Endometrium (tissue), 2 donors: ENCODE measurements around the gene NOL9.
"Not testable (repeated sequence)": the region's sequence is repeated elsewhere in the genome, so short reads cannot be mapped to it uniquely, and the experiment has no call there.

ENCODE experiments used
- FAIRE-seq: peaks from 2 replicates; lab custom pipeline; 2012; peaks lifted over from hg19 to GRCh38; lab: Jason Lieb, UNC
- donor health status: control.
- donor health status: control.

NOL9 gene

GRCh38 chr1:6503884-6504602 lies 50.3 kb downstream of the NOL9 start:
- no peak for FAIRE-seq

DNA sequence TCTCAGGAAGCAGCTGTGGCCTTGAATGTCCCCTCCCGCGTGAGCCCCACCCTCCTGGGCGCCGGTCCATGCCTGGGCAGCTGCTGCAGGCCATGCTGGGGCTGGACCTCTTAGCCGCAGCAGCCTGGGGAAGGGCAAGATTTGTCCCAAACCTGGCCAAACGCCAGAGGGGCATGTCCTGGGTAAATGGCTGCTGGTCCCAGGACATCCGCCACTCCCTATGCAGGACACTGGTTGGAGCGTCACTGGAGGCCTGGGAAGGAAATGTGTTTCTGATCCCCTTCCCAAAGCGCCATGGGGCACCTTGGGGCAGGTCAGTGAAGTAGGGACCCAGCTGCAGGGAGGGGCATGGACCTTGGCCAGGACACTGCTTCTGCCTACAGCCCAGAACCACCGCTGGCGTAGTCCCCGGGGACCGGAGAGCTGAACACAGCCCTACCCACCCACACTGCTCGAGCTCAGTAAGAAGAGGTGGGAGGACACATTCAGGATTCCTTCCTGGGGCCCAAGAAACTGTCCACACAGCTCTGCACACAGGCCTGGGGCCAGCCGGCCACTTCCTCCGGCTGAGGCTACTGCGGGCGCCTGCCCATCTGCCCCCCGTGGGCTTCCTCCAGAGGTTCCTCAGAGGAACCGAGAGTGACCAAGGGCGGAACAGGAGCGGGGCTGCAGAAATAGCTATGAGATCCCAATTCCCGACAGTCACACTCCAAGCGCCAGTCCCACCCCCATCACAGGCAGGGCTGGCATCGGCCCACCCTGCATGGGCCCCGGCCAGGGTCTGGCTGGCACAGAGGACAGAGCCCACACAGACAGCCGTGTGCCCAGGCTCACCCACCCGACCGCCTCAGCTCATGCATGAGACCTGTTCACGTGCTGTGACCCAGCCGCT lies 52.1 kb downstream of the NOL9 start:
- FAIRE-seq = no peak

- FAIRE-seq = no peak
These were observed 53.0 kb downstream of the NOL9 start for GRCh38 chr1:6501279-6501813.

DNA sequence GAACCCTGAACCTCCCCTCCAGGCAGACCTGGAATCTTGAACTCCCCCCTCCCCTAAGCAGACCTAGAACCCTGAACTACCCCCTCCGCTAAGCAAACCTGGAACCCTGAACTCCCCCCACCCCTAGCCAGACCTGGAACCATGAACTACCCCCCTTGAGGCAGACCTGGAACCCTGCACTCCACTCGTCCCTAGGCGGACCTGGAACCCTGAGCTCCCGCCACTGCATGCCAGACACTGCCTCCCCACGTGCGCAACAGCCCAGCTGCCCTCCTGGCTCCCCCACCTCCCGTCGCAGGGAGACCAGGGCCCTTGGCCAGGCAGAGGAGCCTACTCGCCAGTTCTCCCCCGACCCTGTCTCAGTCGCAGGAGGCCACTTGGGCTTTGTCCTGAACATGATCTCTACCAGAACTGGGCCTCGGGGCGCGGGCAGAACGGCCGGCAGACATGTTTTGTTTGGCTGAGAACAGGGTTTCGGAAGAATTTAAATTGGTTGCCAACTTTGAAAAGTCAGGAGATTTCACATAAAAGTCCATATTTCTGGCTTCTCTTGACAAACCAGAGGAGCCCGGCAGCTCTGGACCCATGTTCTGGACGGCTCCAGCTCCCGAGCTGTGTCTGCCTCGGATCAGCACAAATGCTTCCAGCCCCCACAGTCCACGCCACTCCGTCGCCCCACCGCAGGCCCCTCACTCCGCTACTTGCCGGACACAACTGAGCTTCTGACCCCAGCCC lies 53.6 kb downstream of the NOL9 start:
- FAIRE-seq = no peak

DNA sequence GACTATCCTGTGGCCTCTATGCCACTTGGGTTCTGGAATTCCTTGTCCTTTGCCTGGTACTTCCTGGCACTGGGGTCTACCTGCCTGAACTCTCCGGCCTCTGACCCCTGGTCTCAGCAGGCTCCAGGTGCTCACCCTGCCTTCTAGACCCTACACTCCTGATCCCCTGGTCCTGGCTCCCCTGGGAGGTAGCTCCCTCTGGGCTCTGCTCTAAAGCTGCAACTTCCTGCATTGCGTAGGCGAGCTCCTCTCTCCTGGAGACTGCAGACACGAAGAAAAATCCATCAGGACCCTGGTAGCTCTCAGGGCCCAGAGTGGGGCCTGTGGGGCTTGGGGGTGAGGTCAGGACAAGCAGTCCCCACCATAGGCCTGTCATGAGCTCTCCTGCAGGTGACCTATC lies 55.0 kb downstream of the NOL9 start:
- FAIRE-seq = no peak

GRCh38 chr1:6498576-6499111 lies 55.7 kb downstream of the NOL9 start:
- no peak for FAIRE-seq

DNA sequence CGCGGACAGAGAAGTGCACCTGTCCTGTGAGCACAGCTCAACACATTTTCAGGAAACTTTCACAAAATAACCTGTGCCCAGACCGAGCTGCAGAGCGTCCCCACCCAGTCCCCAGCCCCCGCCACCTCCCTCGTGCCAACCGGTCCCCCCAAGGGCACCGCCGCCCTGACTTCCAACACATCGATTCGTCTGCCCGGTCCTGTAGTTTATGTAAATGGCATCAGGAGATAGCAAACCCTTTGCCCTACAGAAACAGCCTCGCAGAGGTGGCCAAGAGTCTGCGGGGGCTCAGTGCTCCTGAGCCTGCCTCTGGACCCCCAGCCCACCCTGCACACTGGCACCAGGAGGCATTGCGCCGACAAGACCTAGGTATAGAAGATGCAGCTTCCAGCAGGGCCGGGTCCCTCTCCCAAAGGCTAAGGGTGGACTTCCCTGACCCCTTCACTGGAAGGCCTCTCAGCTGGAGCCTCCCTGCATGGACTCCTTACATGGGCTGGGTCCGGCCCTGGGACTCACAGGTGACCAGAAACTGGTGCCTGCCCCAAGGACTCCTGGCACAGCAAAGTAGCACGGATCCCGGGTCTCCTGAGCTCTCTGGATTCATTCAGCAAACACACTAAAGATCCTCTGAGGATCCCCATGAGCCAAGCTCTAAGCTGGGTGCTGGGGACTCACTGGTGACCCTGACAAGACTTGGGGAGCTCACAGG lies 56.3 kb downstream of the NOL9 start:
- no peak for FAIRE-seq

DNA sequence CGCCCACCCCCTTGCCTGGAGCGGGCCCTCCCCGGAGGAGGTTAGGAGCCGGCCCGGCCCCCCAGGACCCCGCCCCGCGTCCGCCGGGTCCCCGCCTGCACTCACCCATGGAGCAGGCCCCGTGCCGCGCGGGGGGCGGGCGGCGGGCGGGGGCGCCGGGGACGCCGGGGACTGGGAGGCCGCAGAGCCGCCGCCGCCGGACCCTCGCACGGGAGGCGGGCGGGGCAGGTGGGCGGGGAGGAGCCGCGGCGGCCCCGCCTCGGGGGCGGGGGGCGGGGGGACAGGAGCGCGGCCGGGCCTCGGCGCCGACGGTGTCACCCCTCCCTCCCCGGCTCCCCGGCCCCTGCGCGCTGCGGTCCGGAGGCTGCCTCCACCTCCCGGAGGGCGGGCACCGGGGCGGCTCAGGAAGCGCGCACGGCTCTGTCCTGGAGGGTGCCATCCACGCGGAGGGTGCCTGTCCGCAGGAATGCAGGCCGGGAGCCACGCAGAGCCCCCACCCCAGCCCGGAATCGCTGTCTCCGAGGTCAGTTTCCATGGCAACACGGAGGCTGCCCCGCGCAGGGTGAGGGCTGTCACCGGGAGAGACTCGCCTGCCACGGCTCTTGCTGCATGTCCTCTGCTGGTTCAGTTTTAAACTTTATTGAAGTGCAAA lies 57.0 kb downstream of the NOL9 start:
- FAIRE-seq = no peak

DNA sequence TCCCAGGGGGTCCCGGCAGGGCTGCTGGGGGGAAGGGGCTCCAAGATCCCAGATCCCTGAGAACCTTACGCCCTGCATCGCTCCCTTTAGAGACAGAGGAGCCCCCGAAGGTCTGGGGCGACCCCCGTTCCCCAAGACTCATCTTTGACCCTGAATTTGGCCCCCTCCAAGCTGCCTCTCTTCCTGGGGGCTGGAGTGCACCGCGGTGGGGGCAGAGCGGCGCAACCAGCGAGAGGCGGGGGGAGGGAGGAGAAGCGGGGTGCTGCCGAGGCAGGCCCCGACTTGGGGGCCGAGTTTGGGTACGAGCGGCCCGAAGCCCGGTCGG lies 57.5 kb downstream of the NOL9 start:
- no peak for FAIRE-seq

DNA sequence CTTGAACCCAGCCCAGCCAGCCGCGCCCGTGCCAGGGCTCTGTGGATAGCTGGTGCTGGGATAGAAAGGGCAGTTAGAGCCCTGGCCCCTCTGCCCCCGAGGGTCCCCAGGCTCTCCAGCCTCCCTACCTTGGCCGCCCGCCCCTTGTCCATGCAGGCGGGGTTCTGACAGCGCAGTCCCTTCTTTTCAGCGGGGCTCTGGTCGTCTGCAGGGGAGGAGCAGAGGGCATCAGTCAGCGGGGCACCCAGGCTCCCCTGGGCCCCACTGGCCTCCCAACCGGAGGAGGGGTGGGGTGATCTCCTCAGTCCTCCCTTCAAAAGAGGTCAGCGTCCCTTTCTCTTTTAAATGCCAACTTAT lies 58.0 kb downstream of the NOL9 start:
- no peak for FAIRE-seq

DNA sequence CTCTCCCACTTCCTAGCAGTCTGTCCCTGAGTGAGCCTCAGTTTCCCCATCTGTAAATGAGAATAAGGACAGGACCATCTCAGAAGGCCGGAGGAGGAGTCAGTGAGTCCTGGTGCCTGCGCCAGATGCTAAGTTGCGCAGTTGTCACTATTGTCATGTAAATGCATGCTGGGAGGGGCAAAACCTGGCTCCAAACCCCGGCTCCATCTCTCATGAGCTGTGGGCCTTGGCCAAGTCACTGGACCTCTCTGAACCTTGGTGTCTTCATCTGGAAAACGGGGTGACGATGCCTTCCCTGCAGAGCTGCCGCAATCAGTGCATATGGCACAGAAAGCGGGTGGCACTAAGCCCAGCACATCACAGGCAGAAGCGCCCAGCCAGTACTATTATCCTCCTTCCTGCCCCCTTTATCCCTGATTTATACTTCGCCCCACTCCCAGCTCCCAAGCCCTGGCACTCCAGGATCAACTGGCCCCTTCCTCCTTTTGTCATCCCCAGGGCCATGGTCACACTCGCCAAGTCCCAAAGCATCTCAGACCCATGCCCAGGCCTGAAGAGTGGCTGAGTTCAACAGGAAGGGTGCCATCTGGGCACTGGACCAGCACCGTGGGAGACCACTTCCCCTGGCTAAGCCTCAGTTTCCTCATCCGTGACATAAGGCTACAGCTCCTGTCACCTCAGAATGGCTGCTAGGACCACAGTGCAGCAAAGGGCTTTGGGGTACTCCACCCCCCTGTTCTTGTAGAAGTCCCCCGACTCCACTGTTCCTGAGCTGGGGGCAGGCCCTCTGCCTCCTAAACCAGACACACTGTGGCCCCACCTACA lies 58.6 kb downstream of the NOL9 start:
- no peak for FAIRE-seq

DNA sequence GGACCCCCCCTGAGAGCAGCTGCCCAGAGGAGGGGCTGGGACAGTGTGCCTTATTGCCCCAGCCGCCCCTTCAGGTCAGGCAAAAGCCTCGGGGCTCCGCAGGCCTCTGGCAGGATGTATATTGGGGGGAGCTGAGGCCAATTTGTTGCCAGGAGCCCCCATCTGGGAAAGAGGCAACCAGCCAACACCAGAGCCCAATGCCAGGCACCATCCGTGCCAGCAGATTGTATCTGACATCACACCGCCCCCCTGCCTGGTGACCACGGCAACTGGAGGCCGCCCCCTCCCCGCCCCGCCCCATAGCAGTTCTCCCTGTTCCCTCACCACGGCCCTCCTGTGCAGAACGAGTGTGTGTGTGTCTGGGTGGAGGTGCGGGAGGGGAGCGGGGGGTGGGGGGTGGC lies 59.3 kb downstream of the NOL9 start:
- FAIRE-seq = no peak

DNA sequence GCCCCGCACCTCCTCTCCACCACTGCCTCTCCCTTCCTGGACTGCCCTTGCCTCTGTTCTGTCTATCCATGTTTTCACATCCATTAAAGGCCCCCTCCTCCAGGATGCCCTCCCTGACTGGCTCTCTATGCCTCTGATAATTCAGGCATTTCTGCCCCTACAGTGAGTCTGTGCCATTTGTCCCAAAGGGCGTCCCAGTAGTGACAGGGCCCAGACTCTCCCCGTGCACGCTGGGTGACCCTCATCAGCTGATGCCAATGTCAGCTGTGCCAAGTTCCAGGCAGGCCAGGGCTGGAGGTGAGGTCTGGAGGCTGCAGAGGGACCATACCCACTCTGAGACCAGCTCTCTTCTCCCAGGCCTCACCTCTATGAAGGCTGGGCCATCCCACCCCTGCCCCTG lies 59.7 kb downstream of the NOL9 start:
- no peak for FAIRE-seq

DNA sequence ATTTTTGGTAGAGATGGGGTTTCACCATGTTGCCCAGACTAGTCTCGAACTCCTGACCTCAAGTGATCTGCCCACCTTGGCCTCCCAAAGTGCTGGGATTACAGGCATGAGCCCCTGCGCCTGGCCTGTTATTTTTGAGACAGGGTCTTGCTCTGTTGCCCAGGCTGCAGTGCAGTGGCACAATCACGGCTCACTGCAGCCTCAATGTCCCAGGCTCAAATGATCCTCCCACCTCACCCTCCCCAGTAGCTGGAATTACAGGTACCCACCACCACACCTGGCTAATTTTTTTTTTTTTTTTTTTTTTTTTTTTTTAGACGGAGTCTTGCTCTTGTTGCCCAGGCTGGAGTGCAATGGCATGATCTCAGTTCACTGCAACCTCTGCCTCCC lies 60.5 kb downstream of the NOL9 start:
- FAIRE-seq = not testable (repeated sequence)

- no peak for FAIRE-seq
These were observed 62.3 kb downstream of the NOL9 start for GRCh38 chr1:6491966-6492365.

DNA sequence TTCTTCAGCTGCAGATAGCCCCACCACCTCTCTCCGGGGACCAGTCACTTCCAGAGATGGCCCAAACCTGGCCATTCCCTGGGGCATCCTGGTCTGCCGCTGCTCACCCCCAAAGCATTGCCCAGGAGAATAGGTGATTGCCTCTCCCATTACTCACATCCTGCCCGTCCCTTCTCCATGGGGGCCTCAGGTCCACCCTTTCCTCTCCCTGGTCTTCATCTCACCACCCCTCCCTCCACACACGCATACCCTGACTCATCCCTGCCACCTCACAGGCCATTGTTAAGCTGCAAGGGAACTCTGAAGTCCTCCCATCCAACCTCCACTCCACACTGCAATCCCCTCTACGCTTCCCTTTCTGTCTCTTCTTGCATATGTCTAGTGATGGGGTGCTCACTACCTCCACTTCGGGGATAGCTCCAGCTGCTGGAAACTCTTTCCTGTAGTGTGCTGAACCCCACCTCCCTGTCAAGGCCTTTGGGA lies 62.8 kb downstream of the NOL9 start, which contains the start of gene PLEKHG5:
PLEKHG5 (minus strand) TSS at position 188 of the 483 bp plus-strand sequence. CDS start 14,096 bp downstream, outside the sequence.
- no peak for FAIRE-seq

DNA sequence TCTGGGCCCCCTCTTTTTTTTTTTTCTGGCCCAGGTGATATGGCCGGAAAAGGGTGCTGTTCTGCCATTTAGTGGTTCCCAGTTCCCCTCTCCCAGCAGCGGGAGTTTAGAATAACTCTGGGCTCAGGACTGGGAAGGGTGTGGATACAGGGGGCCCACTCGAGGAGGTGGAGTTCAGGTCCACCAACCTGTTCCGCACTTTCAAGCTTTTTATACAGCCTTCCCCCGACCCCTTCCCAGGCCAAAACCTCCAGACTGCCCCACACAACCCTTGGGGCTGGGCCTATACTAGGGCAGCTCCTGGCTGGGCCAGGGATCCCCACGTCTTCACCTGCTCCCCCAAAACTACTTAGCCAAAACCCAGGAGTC lies 63.2 kb downstream of the NOL9 start:
- FAIRE-seq = no peak

DNA sequence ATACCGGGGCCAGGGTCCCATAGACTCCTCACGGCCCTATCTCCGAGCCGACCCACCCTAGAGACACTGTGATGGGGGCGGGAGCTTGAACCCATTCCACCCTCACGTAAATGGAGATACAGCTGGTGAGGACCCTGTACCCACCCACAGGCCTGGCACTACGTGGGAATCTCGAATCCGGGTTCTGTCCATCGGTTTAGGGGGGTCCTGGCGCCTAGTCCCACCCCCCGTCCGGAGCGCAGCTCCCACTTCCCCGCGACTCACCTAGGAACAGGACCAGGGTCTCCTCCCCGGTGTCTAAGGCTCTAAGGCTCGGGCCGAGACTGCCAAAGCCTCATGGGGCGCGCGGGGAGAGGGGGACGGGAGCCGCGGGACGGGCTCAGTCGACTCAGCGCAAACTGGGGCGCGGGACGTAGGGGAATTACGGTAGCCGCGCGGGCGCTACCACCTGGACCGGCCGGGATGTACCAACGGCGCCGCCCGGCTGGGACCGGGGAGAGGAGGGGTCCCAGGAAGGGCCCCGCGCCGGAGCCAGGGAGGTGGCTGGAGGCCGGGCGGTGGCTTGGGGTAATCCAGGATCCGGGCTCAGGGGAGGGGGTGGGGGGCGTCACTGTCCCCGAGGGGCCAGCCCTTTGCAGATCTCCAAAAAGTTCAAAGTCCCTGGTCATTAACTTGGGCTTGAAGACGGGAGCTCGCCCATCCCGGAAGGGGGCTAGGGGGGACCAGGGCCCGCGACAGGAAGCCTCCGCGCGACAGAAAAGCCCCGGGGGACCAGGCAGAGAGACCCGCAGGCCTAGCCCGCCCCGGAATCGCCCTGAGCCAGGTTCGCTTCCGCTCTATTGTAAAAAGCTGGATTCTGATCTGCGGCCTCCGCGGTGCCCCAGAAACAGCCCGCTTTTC lies 63.9 kb downstream of the NOL9 start:
- FAIRE-seq = no peak

- FAIRE-seq = no peak
These were observed 64.5 kb downstream of the NOL9 start for GRCh38 chr1:6489799-6490180.
